ENCODE measurements around the gene CRTC2. TPM values are rescaled to one million over a fixed set of nuclear protein-coding genes. Genes with fewer than 3 reads are reported as not detected.

CRTC2 gene
- total and polyA plus RNA-seq, 2 of the 4 experiments (the other 2 are of a cell fraction), result 2.7 to 20.1 TPM

DNA sequence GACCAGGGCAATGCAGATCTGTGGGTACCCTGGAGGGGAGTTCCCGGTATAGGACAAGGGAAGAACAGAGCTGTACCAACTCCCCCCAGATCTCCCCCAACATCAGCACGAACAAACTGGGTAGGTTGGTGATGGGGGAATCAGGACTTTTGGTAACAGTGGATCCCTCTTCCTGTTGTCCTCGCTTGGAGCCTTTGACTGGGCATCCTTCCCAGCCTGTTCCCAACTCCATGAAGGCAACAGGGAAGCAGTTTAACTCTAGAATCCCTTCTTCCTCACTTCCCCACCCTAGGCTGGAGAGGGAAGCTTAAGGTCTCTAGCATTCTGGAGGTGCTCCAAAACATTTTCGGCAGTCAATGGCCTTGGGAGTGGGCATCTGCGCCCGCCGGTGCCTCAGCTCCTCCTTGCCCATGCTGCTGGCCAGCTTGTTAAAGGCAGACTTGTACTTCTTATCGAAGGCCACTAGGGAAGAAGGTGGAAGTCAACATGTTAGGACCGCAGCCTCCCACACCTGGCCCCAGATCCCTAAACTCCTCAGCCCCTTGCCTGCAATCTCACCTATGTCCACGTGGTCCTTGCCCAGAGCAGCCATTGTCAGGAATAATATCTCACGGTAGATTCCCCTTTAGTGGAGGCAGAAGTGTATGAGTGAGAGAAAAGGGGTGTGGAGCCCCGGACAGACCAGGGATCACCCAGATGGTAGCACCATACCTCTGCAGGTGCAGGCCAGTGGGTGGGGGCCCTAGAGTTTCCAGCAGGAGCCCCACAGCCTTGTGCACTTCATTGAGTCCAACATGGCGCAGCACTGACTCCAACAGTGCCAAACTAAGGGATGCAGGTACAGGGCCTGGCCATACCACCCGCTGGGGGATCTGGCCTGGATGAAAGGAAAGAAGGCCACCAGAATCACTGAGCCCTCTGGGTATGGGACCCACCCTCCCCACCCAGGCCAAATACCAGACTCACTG, 28.1 kb downstream of the CRTC2 start:
- H2AK9ac ChIP-seq (replicated peaks; ENCODE audit: low read depth, low read length, poor library complexity), result peak overlapping the region; percentile 10
- peaks cover 9% of the 10 kb centered on the region for H3K4me1 ChIP-seq (ENCODE audit: control insufficient read depth, insufficient read depth, low read length)
- ChIA-PET CTCF (interaction anchor here (1.3 kb wide), 1 partner anchor 16 kb away, joined by 4 read pairs; the partner anchor contains the start of gene DENND4B), POLR2A (ENCODE audit: unreplicated experiment) (no interaction called here)
- dilution Hi-C loops (cut with HindIII; ENCODE audit: low sequenced_read_pairs, unreplicated experiment) (no loop called here), in situ Hi-C loops (cut with MboI; ENCODE audit: low sequenced_read_pairs) (no loop called here), intact Hi-C loops (cut with micrococcal nuclease) (loop anchor here (10.0 kb wide), 1 partner anchor 135 kb away; no protein-coding TSS in a partner anchor)
- no peak overlapping the region for H4K91ac ChIP-seq (ENCODE audit: insufficient read depth, low read depth, low read length)
- ATAC-seq (ENCODE audit: low read depth) (no peak), DNase-seq (no peak)
- no peak overlapping the region for H3K56ac ChIP-seq (ENCODE audit: extremely low read depth, insufficient read depth, low read length)
- H2AK5ac ChIP-seq (ENCODE audit: low read depth, low read length), result no peak overlapping the region
- no peak overlapping the region for H3K18ac ChIP-seq (ENCODE audit: low read depth, low read length)
- no peak overlapping the region for H2AFZ ChIP-seq (replicated peaks; ENCODE audit: low read length, poor library complexity)
- no peak overlapping the region for H3K14ac ChIP-seq (replicated peaks; ENCODE audit: low read depth, low read length)
- H2BK5ac ChIP-seq (ENCODE audit: low read depth, low read length, poor library complexity, severe bottlenecking), result no peak overlapping the region
- H3K4me3 ChIP-seq (ENCODE audit: insufficient read depth, low read depth, low read length), result no peak overlapping the region
- H3K23ac ChIP-seq (ENCODE audit: low read depth, low read length), result no peak overlapping the region
- 100% methylated on average over 1 of the region's 14 CpGs; no CpG with 5 or more reads in 1 of the 2 experiments for WGBS, 2 experiments (ENCODE audit: extremely low coverage in 2 of 2, insufficient read length in 1 of 2)
- peaks cover 6% of the 10 kb centered on the region; the same call in 1 of the 2 replicates for H4K20me1 ChIP-seq (ENCODE audit: insufficient read depth, low read length)
- BruUV-seq (replicated peaks), result TSS peak; percentile 77
- no peak overlapping the region for H2BK120ac ChIP-seq (ENCODE audit: low read depth, low read length)
- H3K27ac ChIP-seq (ENCODE audit: insufficient read depth, low read length), result no peak overlapping the region
- H2BK20ac ChIP-seq (ENCODE audit: low read depth, low read length), result no peak overlapping the region
- H4K8ac ChIP-seq (ENCODE audit: low read depth in 2 of 2, low read length in 2 of 2), result no peak overlapping the region
- H4K5ac ChIP-seq (ENCODE audit: low read depth, low read length), result no peak overlapping the region
- H2BK15ac ChIP-seq (ENCODE audit: low read depth, low read length), result no peak overlapping the region
- no peak overlapping the region for H3K4ac ChIP-seq (ENCODE audit: low read depth, low read length)
- H3K36me3 ChIP-seq (ENCODE audit: control insufficient read depth, insufficient read depth, low read length), result peaks cover 38% of the 10 kb centered on the region
- peaks cover 6% of the 10 kb centered on the region for H3K9me1 ChIP-seq (ENCODE audit: insufficient read depth, low read length)
- H3K4me2 ChIP-seq (ENCODE audit: low read depth, low read length), result no peak overlapping the region
- no peak for TF ChIP-seq FOS (IDR thresholded peaks at IDR 0.05; ENCODE audit: low read depth, low read length)
- TF ChIP-seq MAZ (IDR thresholded peaks at IDR 0.05; ENCODE audit: borderline replicate concordance, low read depth, low read length), result no peak
- peaks cover 0 to 4% of the 10 kb centered on the region in 2 experiments; a peak in 2 of 4 replicates for H3K79me1 ChIP-seq (ENCODE audit: low read depth in 1 of 2, low read length in 2 of 2)
- H3K27me3 ChIP-seq (ENCODE audit: control insufficient read depth, insufficient read depth, low read length), result no peaks in the 10 kb centered on the region
- H3K9ac ChIP-seq (ENCODE audit: low read depth, low read length), result no peak overlapping the region
- H3K9me3 ChIP-seq (ENCODE audit: control insufficient read depth, insufficient read depth, low read length), result no peaks in the 10 kb centered on the region

Measured in IMR-90 (cell line).